ENCODE results near the gene GRM7. TPM values are rescaled to one million over a fixed set of nuclear protein-coding genes. Genes with fewer than 3 reads are reported as not detected.

GRM7 gene
- total RNA-seq, 1 donor from 2014 or later: 0.80 TPM

DNA sequence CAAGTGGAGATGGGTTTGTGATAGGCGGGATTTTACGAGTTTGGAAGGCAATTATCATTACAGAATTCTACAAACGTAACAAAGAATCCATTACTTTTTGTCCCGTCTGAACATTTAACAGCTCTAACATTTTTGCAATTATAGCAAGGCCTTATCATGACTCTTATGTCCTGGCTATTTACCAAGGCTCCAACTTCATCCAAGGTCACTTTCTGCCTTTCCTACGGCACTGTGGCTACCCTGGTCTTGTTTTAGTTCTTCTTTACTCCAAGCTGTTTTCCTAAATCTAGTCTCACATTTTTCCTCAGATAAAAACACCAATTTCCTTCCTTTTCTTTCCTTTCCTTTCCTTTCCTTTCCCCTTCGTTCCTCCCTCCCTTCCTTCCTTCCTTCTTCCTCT is 33.5 kb upstream of the GRM7 start:
- Mint-ChIP-seq H3K36me3 (no peaks in the 10 kb centered on the region), H3K4me3 (no peak overlapping the region), H3K9me3 (no peaks in the 10 kb centered on the region), H3K27me3 (ENCODE audit: insufficient read depth, low read depth) (no peaks in the 10 kb centered on the region), H3K27ac (no peak overlapping the region), H3K4me1 (no peaks in the 10 kb centered on the region)
- H3K9me3 ChIP-seq (ENCODE audit: low read depth): no peaks in the 10 kb centered on the region
- no peaks in the 10 kb centered on the region for H3K36me3 ChIP-seq
- no peaks in the 10 kb centered on the region for H3K79me2 ChIP-seq (ENCODE audit: low read depth)
- H2AFZ ChIP-seq (replicated peaks): no peak overlapping the region
- H3K9ac ChIP-seq: no peak overlapping the region
- H3K27me3 ChIP-seq: no peaks in the 10 kb centered on the region
- H4K20me1 ChIP-seq (ENCODE audit: low read depth): no peaks in the 10 kb centered on the region
- no peak for DNase-seq (ENCODE audit: low spot score)
- no peak overlapping the region for H3K4me3 ChIP-seq
- no peak overlapping the region for H3K27ac ChIP-seq
- no peaks in the 10 kb centered on the region for H3K4me1 ChIP-seq
- no peaks in the 10 kb centered on the region for H3F3A ChIP-seq (ENCODE audit: low read depth)
- TF ChIP-seq EZH2phosphoT487 (IDR thresholded peaks at IDR 0.05) (no peak), EZH2 (IDR thresholded peaks at IDR 0.05) (no peak)
- TF ChIP-seq, protein P1, sequence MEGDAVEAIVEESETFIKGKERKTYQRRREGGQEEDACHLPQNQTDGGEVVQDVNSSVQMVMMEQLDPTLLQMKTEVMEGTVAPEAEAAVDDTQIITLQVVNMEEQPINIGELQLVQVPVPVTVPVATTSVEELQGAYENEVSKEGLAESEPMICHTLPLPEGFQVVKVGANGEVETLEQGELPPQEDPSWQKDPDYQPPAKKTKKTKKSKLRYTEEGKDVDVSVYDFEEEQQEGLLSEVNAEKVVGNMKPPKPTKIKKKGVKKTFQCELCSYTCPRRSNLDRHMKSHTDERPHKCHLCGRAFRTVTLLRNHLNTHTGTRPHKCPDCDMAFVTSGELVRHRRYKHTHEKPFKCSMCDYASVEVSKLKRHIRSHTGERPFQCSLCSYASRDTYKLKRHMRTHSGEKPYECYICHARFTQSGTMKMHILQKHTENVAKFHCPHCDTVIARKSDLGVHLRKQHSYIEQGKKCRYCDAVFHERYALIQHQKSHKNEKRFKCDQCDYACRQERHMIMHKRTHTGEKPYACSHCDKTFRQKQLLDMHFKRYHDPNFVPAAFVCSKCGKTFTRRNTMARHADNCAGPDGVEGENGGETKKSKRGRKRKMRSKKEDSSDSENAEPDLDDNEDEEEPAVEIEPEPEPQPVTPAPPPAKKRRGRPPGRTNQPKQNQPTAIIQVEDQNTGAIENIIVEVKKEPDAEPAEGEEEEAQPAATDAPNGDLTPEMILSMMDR (IDR thresholded peaks at IDR 0.05): no peak
- H3K4me2 ChIP-seq: no peak overlapping the region

DNA sequence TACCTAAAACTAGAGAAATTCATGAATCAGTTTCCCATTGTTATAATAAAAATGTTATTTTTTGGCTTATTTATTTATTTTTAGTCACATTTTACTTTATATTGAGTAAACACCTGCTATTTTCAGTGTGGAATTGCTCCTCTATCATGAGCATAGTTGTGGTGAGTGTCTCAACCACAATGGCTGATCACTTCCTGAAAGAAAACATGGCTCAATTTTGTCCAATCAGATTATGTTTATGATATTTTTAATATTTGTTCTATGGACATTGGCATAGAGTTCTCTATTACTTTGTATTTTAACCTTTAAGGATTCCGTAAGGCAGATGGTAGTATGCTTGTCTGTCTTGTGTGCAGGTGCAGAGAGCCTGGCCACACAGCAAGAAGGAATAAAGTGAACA is 16.2 kb upstream of the GRM7 start:
- no peaks in the 10 kb centered on the region for H3K27me3 ChIP-seq
- no peaks in the 10 kb centered on the region for H3K4me1 ChIP-seq
- Mint-ChIP-seq H3K27ac (no peak overlapping the region), H3K9me3 (no peaks in the 10 kb centered on the region), H3K36me3 (no peaks in the 10 kb centered on the region), H3K4me1 (no peaks in the 10 kb centered on the region), H3K4me3 (no peak overlapping the region), H3K27me3 (ENCODE audit: insufficient read depth, low read depth) (peaks cover 2% of the 10 kb centered on the region)
- no peak overlapping the region for H2AFZ ChIP-seq (replicated peaks)
- H3K9me3 ChIP-seq (ENCODE audit: low read depth): no peaks in the 10 kb centered on the region
- H3K4me2 ChIP-seq: no peak overlapping the region
- no peak overlapping the region for H3K9ac ChIP-seq
- no peaks in the 10 kb centered on the region for H3K36me3 ChIP-seq
- H4K20me1 ChIP-seq (ENCODE audit: low read depth): no peaks in the 10 kb centered on the region
- no peaks in the 10 kb centered on the region for H3F3A ChIP-seq (ENCODE audit: low read depth)
- no peaks in the 10 kb centered on the region for H3K79me2 ChIP-seq (ENCODE audit: low read depth)
- no peak for DNase-seq (ENCODE audit: low spot score)
- H3K27ac ChIP-seq: no peak overlapping the region
- no peak overlapping the region for H3K4me3 ChIP-seq
- no peak for TF ChIP-seq EZH2 (IDR thresholded peaks at IDR 0.05)
- no peak for TF ChIP-seq EZH2phosphoT487 (IDR thresholded peaks at IDR 0.05)
- TF ChIP-seq, protein P1 (IDR thresholded peaks at IDR 0.05): no peak

DNA sequence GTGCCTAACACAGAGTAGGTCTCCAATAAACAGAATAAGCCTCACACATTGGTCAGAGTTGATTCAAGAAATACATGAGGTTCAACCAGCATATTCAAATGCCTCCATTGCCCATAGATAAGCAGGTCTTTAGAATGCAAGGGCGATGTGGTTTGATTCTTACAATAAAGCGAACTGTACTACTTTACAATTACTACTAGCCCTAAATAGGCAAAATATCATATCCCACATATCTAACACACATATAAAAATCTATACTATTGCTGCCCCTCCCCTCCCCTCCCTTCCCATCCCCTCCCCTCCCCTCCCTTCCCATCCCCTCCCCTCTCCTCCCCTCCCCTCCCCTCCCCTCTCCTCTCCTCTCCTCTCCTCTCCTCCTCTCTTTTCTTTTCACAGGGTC is 6.7 kb upstream of the GRM7 start:
- Histone ChIP-seq H3K4me1 (no peaks in the 10 kb centered on the region), H3K9me3 (ENCODE audit: low read depth) (no peaks in the 10 kb centered on the region), H3K79me2 (ENCODE audit: low read depth) (no peaks in the 10 kb centered on the region), H4K20me1 (ENCODE audit: low read depth) (no peaks in the 10 kb centered on the region), H3K4me2 (no peak overlapping the region), H3K4me3 (no peak overlapping the region), H3K9ac (no peak overlapping the region), H3K27ac (no peak overlapping the region), H3F3A (ENCODE audit: low read depth) (no peaks in the 10 kb centered on the region), H3K36me3 (no peaks in the 10 kb centered on the region), H3K27me3 (peaks cover 39% of the 10 kb centered on the region), H2AFZ (replicated peaks) (no peak overlapping the region)
- H3K27ac Mint-ChIP-seq: no peak overlapping the region
- DNase-seq (ENCODE audit: low spot score): no peak
- no peaks in the 10 kb centered on the region for H3K9me3 Mint-ChIP-seq
- H3K4me1 Mint-ChIP-seq: no peaks in the 10 kb centered on the region
- TF ChIP-seq EZH2phosphoT487 (IDR thresholded peaks at IDR 0.05) (no peak), EZH2 (IDR thresholded peaks at IDR 0.05) (no peak)
- TF ChIP-seq, protein P1 (IDR thresholded peaks at IDR 0.05): no peak
- H3K36me3 Mint-ChIP-seq: no peaks in the 10 kb centered on the region
- H3K27me3 Mint-ChIP-seq (ENCODE audit: insufficient read depth, low read depth): peaks cover 9% of the 10 kb centered on the region
- no peak overlapping the region for H3K4me3 Mint-ChIP-seq

All from neural progenitor cell (in vitro differentiated cells).